Naive thymus-derived CD4-positive, alpha-beta T cell (primary cell): ENCODE data around the gene PEX11G. TPM values are rescaled to one million over a fixed set of nuclear protein-coding genes. Genes with fewer than 3 reads are reported as not detected.
A peak's percentile ranks its signal among the peaks of the same experiment; 100 is the strongest.
"Not testable (repeated sequence)": the region's sequence is repeated elsewhere in the genome, so short reads cannot be mapped to it uniquely, and the experiment has no call there.

Experiments used
- ATAC-seq: fragments of 150-1000 bp; cut with Tn5 transposase; 2 replicates; pipeline ENCODE4 v1.10.0; 2021; ENCODE audit warnings: mild to moderate bottlenecking, moderate library complexity
- CTCF ChIA-PET: fragments of 350-600 bp; sonication (Branson Sonifier 250); formaldehyde crosslinking; loops from one replicate; lab custom pipeline; 2021; ENCODE audit warnings: antibody characterized with exemption; lab: Charles Lee
- POLR2A ChIA-PET: fragments of 350-600 bp; sonication (Branson Sonifier 250); formaldehyde crosslinking; loops from one replicate; lab custom pipeline; 2021; ENCODE audit warnings: antibody characterized with exemption, inconsistent platforms; lab: Charles Lee
- DNase-seq, 9 donors: peaks; one replicate each; pipeline versions ENCODE4 v3.0.0 to v3.0.0-alpha.2; 2020 to 2022; ENCODE audit warnings: mixed read lengths in 1 of 9
- H3K27ac ChIP-seq: one replicate; pipeline ENCODE4 v1.7.0; 2013; ENCODE audit warnings: mild to moderate bottlenecking, low read depth, low read length, moderate library complexity
- H3K27me3 ChIP-seq, 2 donors: one replicate each; pipeline ENCODE4 v1.7.0; 2013; ENCODE audit warnings: low read length in 2 of 2, mild to moderate bottlenecking in 2 of 2, moderate library complexity in 2 of 2; ENCODE audit not compliant: control insufficient read depth in 2 of 2, insufficient read depth in 2 of 2
- H3K36me3 ChIP-seq, 3 experiments: 1 replicate in 2 of 3; 2 replicates in 1 of 3; pipeline ENCODE4 v1.7.0; 2013; ENCODE audit warnings: low read length in 3 of 3, mild to moderate bottlenecking in 3 of 3, moderate library complexity in 1 of 3; ENCODE audit not compliant: insufficient read depth in 3 of 3, control insufficient read depth in 2 of 3
- H3K4me1 ChIP-seq, 2 donors: one replicate each; pipeline ENCODE4 v1.7.0; 2013; ENCODE audit warnings: low read length in 2 of 2, mild to moderate bottlenecking in 2 of 2, moderate library complexity in 1 of 2; ENCODE audit not compliant: control insufficient read depth in 2 of 2, insufficient read depth in 2 of 2
- H3K4me3 ChIP-seq: 2 replicates; pipeline ENCODE4 v1.7.0; 2013; ENCODE audit warnings: mild to moderate bottlenecking, low read length
- H3K9me3 ChIP-seq, 3 experiments: 1 replicate in 2 of 3; 2 replicates in 1 of 3; pipeline ENCODE4 v1.7.0; 2013; ENCODE audit warnings: low read length in 3 of 3; ENCODE audit not compliant: control insufficient read depth in 2 of 3
- H3K27ac Mint-ChIP-seq, 9 donors: one replicate each; pipeline ENCODE4 v1.8.0; 2020 to 2022; ENCODE audit warnings: mixed read lengths in 9 of 9, mild to moderate bottlenecking in 8 of 9, moderate library complexity in 5 of 9, inconsistent platforms in 2 of 9
- H3K27me3 Mint-ChIP-seq, 5 donors: one replicate each; pipeline ENCODE4 v1.8.0; 2021 to 2022; ENCODE audit warnings: mixed read lengths in 5 of 5, mild to moderate bottlenecking in 1 of 5
- H3K36me3 Mint-ChIP-seq, 5 donors: one replicate each; pipeline ENCODE4 v1.8.0; 2020 to 2022; ENCODE audit warnings: mixed read lengths in 5 of 5, mild to moderate bottlenecking in 3 of 5, inconsistent platforms in 1 of 5
- H3K4me1 Mint-ChIP-seq, 7 donors: one replicate each; pipeline ENCODE4 v1.8.0; 2020 to 2022; ENCODE audit warnings: mixed read lengths in 7 of 7, mild to moderate bottlenecking in 3 of 7, inconsistent platforms in 1 of 7
- H3K4me3 Mint-ChIP-seq, 10 donors: one replicate each; pipeline ENCODE4 v1.8.0; 2020 to 2022; ENCODE audit warnings: mild to moderate bottlenecking in 10 of 10, mixed read lengths in 10 of 10, moderate library complexity in 6 of 10, inconsistent platforms in 2 of 10
- H3K9me3 Mint-ChIP-seq, 11 donors: one replicate each; pipeline ENCODE4 v1.8.0; 2020 to 2022; ENCODE audit warnings: mixed read lengths in 11 of 11, mild to moderate bottlenecking in 4 of 11, inconsistent platforms in 1 of 11, moderate library complexity in 1 of 11
- intact Hi-C, 2 donors: fragments of 100-400 bp; cut with micrococcal nuclease; formaldehyde crosslinking; loops; one replicate each; pipeline ENCODE4 v1.15.1; 2023
- polyA plus RNA-seq, 2 donors: library from polyadenylated mRNA; unstranded; fragments of 300-500 nt; fragmentation: Illumina TruSeq; gene quantifications; one replicate each; pipeline ENCODE4 v1.2.3, GENCODE V29; 2021
- total RNA-seq, 6 experiments: library from RNA in 5 of 6; stranded (reverse) in 5 of 6; gene quantifications; 1 replicate in 5 of 6; 2 replicates in 1 of 6; pipeline ENCODE4 v1.2.3 and lab custom pipeline; 2021 to 2026

Gene PEX11G
- total and polyA plus RNA-seq, 7 experiments from 2014 or later = 0.59 to 1.6 (median 0.77) TPM

GRCh38 chr19:7449391-7450070 is 39.3 kb downstream of the PEX11G start:
- peaks cover 0 to 34% (median 21%) of the 10 kb centered on the region in 7 donors for H3K4me1 Mint-ChIP-seq
- H3K27me3 Mint-ChIP-seq, H3K4me1 ChIP-seq, H3K27me3 ChIP-seq, H3K27ac ChIP-seq, H3K9me3 ChIP-seq, CTCF ChIA-PET, DNase-seq, H3K4me3 Mint-ChIP-seq, ATAC-seq, H3K4me3 ChIP-seq: not testable (repeated sequence)
- POLR2A ChIA-PET = interaction anchor here (0.6 kb wide), 1 partner anchor 99 kb away, joined by 3 read pairs; no protein-coding TSS in a partner anchor
- peak overlapping the region in 1 of 9 donors; percentile 12 for H3K27ac Mint-ChIP-seq
- peaks cover 0 to 20% (median 0%) of the 10 kb centered on the region in 11 donors for H3K9me3 Mint-ChIP-seq
- peaks cover 27 to 93% (median 30%) of the 10 kb centered on the region in 3 experiments for H3K36me3 ChIP-seq
- intact Hi-C loops = loop anchor here in 1 of 2 donors (10.0 kb wide), 1 partner anchor 95 kb away; no protein-coding TSS in a partner anchor
- peaks cover 0 to 57% (median 40%) of the 10 kb centered on the region in 5 donors for H3K36me3 Mint-ChIP-seq

GRCh38 chr19:7447648-7448047 is 41.2 kb downstream of the PEX11G start:
- no peak overlapping the region for H3K4me3 Mint-ChIP-seq
- no peak overlapping the region for H3K27ac ChIP-seq
- peaks cover 0 to 9% (median 0%) of the 10 kb centered on the region in 11 donors for H3K9me3 Mint-ChIP-seq
- H3K36me3 Mint-ChIP-seq = peaks cover 0 to 47% (median 28%) of the 10 kb centered on the region in 5 donors
- POLR2A ChIA-PET = interaction anchor here (0.7 kb wide), 1 partner anchor 102 kb away, joined by 4 read pairs; no protein-coding TSS in a partner anchor
- intact Hi-C loops = loop anchor here in 1 of 2 donors (10.0 kb wide), 1 partner anchor 93 kb away; no protein-coding TSS in a partner anchor
- H3K4me1 Mint-ChIP-seq = peaks cover 0 to 21% (median 15%) of the 10 kb centered on the region in 7 donors
- H3K9me3 ChIP-seq = no peaks in the 10 kb centered on the region
- peaks cover 21 to 93% (median 24%) of the 10 kb centered on the region in 3 experiments for H3K36me3 ChIP-seq
- no peaks in the 10 kb centered on the region for H3K27me3 ChIP-seq
- no peak overlapping the region for H3K4me3 ChIP-seq
- H3K27ac Mint-ChIP-seq = no peak overlapping the region
- DNase-seq (no peak), ATAC-seq (no peak)
- no peaks in the 10 kb centered on the region for H3K27me3 Mint-ChIP-seq
- H3K4me1 ChIP-seq = no peaks in the 10 kb centered on the region
- CTCF ChIA-PET = no interaction called here

- H3K27me3 ChIP-seq = no peaks in the 10 kb centered on the region
- Mint-ChIP-seq H3K9me3 (peaks cover 0 to 1% (median 0%) of the 10 kb centered on the region in 11 donors), H3K4me3 (no peak overlapping the region), H3K36me3 (peaks cover 0 to 43% (median 19%) of the 10 kb centered on the region in 5 donors), H3K4me1 (peaks cover 0 to 2% (median 1%) of the 10 kb centered on the region in 7 donors), H3K27me3 (no peaks in the 10 kb centered on the region), H3K27ac (peak overlapping the region in 1 of 9 donors; percentile 44)
- no peak overlapping the region for H3K4me3 ChIP-seq
- POLR2A ChIA-PET = no interaction called here
- H3K27ac ChIP-seq = no peak overlapping the region
- peaks cover 24 to 97% (median 37%) of the 10 kb centered on the region in 3 experiments for H3K36me3 ChIP-seq
- intact Hi-C loops = loop anchor here in 1 of 2 donors (10.0 kb wide), 1 partner anchor 90 kb away; no protein-coding TSS in a partner anchor
- no peak for ATAC-seq
- no peaks in the 10 kb centered on the region for H3K9me3 ChIP-seq
- CTCF ChIA-PET = no interaction called here
- DNase-seq = no peak
- H3K4me1 ChIP-seq = no peaks in the 10 kb centered on the region
Measured at GRCh38 chr19:7445104-7445503, 43.7 kb downstream of the PEX11G start.

- Mint-ChIP-seq H3K4me3 (peak overlapping the region in 1 of 10 donors; percentile 17), H3K27me3 (no peaks in the 10 kb centered on the region), H3K9me3 (peaks cover 0 to 1% (median 0%) of the 10 kb centered on the region in 11 donors), H3K4me1 (peaks cover 0 to 1% (median 0%) of the 10 kb centered on the region in 7 donors), H3K27ac (peak overlapping the region in 4 of 9 donors; percentile 8 to 55 (median 16)), H3K36me3 (peaks cover 0 to 43% (median 17%) of the 10 kb centered on the region in 5 donors)
- POLR2A ChIA-PET = no interaction called here
- CTCF ChIA-PET = no interaction called here
- no peak overlapping the region for H3K4me3 ChIP-seq
- ATAC-seq (no peak), DNase-seq (no peak)
- H3K9me3 ChIP-seq = no peaks in the 10 kb centered on the region
- no peaks in the 10 kb centered on the region for H3K27me3 ChIP-seq
- H3K36me3 ChIP-seq = peaks cover 24 to 100% (median 38%) of the 10 kb centered on the region in 3 experiments
- H3K27ac ChIP-seq = no peak overlapping the region
- H3K4me1 ChIP-seq = no peaks in the 10 kb centered on the region
- intact Hi-C loops = loop anchor here in 1 of 2 donors (10.0 kb wide), 1 partner anchor 89 kb away; no protein-coding TSS in a partner anchor
Measured at GRCh38 chr19:7444042-7444441, 44.8 kb downstream of the PEX11G start.

GRCh38 chr19:7442423-7442822 is 46.4 kb downstream of the PEX11G start:
- no peaks in the 10 kb centered on the region for H3K27me3 Mint-ChIP-seq
- Histone ChIP-seq H3K4me1 (no peaks in the 10 kb centered on the region), H3K27ac (no peak overlapping the region), H3K36me3 (peaks cover 24 to 85% (median 38%) of the 10 kb centered on the region in 3 experiments), H3K9me3 (no peaks in the 10 kb centered on the region), H3K4me3 (no peak overlapping the region), H3K27me3 (no peaks in the 10 kb centered on the region)
- DNase-seq = no peak
- ATAC-seq = no peak
- ChIA-PET CTCF (no interaction called here), POLR2A (interaction anchor here (0.6 to 0.7 kb wide), 2 partner anchors 137 to 526 kb away, joined by 3 to 4 read pairs; no protein-coding TSS in a partner anchor)
- H3K4me1 Mint-ChIP-seq = no peaks in the 10 kb centered on the region
- no peak overlapping the region for H3K4me3 Mint-ChIP-seq
- intact Hi-C loops = loop anchor here in 1 of 2 donors (10.0 kb wide), 1 partner anchor 88 kb away; no protein-coding TSS in a partner anchor
- H3K9me3 Mint-ChIP-seq = peaks cover 0 to 1% (median 0%) of the 10 kb centered on the region in 11 donors
- H3K36me3 Mint-ChIP-seq = peaks cover 0 to 34% (median 8%) of the 10 kb centered on the region in 5 donors
- peak overlapping the region in 3 of 9 donors; percentile 18 to 81 (median 70) for H3K27ac Mint-ChIP-seq

GRCh38 chr19:7441468-7442146 is 47.2 kb downstream of the PEX11G start:
- ChIA-PET CTCF (no interaction called here), POLR2A (interaction anchor here (0.7 kb wide), 1 partner anchor 138 kb away, joined by 4 read pairs; no protein-coding TSS in a partner anchor)
- H3K36me3 ChIP-seq = peaks cover 24 to 85% (median 41%) of the 10 kb centered on the region in 3 experiments

More at GRCh38 chr19:7441468-7442146, 47.2 kb downstream of the PEX11G start:
- H3K27me3 Mint-ChIP-seq = no peaks in the 10 kb centered on the region
- H3K36me3 Mint-ChIP-seq = peaks cover 0 to 32% (median 10%) of the 10 kb centered on the region in 5 donors
- no peak overlapping the region for H3K27ac ChIP-seq
- no peak overlapping the region for H3K4me3 ChIP-seq
- intact Hi-C loops = loop anchor here in 1 of 2 donors (10.0 kb wide), 1 partner anchor 87 kb away; no protein-coding TSS in a partner anchor
- DNase-seq (no peak), ATAC-seq (no peak)
- H3K9me3 Mint-ChIP-seq = peaks cover 0 to 2% (median 0%) of the 10 kb centered on the region in 11 donors
- no peak overlapping the region for H3K4me3 Mint-ChIP-seq
- H3K27ac Mint-ChIP-seq = no peak overlapping the region
- H3K4me1 ChIP-seq = no peaks in the 10 kb centered on the region
- H3K4me1 Mint-ChIP-seq = no peaks in the 10 kb centered on the region
- H3K9me3 ChIP-seq = no peaks in the 10 kb centered on the region
- no peaks in the 10 kb centered on the region for H3K27me3 ChIP-seq
